Glutamatergic neuron (in vitro differentiated cells): Measurements from ENCODE around the gene VSIG10L2. TPM values are rescaled to one million over a fixed set of nuclear protein-coding genes. Genes with fewer than 3 reads are reported as not detected.

ENCODE experiments used
- DNase-seq: peaks from one replicate; pipeline ENCODE4 v3.0.0; 2022
- H3K27ac Mint-ChIP-seq: one replicate; pipeline ENCODE4 v1.8.0; 2020; ENCODE audit warnings: mild to moderate bottlenecking, mixed read lengths, inconsistent platforms; ENCODE audit not compliant: unreplicated experiment
- H3K27me3 Mint-ChIP-seq: one replicate; pipeline ENCODE4 v1.8.0; 2020; ENCODE audit warnings: mild to moderate bottlenecking, moderate library complexity, mixed read lengths, inconsistent platforms; ENCODE audit not compliant: unreplicated experiment
- H3K36me3 Mint-ChIP-seq: one replicate; pipeline ENCODE4 v1.8.0; 2020; ENCODE audit warnings: mild to moderate bottlenecking, mixed read lengths, inconsistent platforms; ENCODE audit not compliant: unreplicated experiment
- H3K4me1 Mint-ChIP-seq: one replicate; pipeline ENCODE4 v1.8.0; 2020; ENCODE audit warnings: mild to moderate bottlenecking, low read depth, mixed read lengths, inconsistent platforms; ENCODE audit not compliant: unreplicated experiment
- H3K4me3 Mint-ChIP-seq: one replicate; pipeline ENCODE4 v1.8.0; 2020; ENCODE audit warnings: mild to moderate bottlenecking, mixed read lengths, inconsistent platforms; ENCODE audit not compliant: unreplicated experiment
- H3K9me3 Mint-ChIP-seq: one replicate; pipeline ENCODE4 v1.8.0; 2020; ENCODE audit warnings: mild to moderate bottlenecking, moderate library complexity, mixed read lengths, inconsistent platforms; ENCODE audit not compliant: unreplicated experiment
- CTCF ChIP-seq: fragments of 200-600 bp; sonication (generic); IDR thresholded peaks from one replicate; pipeline ENCODE4 v1.5.0; 2021; ENCODE audit not compliant: partially characterized antibody, unreplicated experiment
- total RNA-seq: library from RNA; stranded (reverse); fragmentation: NEBNext Ultra II Directional; extraction: Animal tissue kit (Norgen Biotek cat#: 25700); gene quantifications from one replicate; pipeline ENCODE4 v1.2.1, GENCODE V29; 2021; ENCODE audit not compliant: unreplicated experiment

The VSIG10L2 gene
- total RNA-seq, 1 donor from 2014 or later = not detected

GRCh38 chr11:125950696-125951651, 5.1 kb downstream of the VSIG10L2 start:
- no peak for TF ChIP-seq CTCF
- Mint-ChIP-seq H3K9me3 (peaks cover 10% of the 10 kb centered on the region), H3K4me3 (peak overlapping the region; percentile 45), H3K27ac (peak overlapping the region; percentile 13), H3K36me3 (peaks cover 4% of the 10 kb centered on the region), H3K27me3 (peaks cover 10% of the 10 kb centered on the region), H3K4me1 (peaks cover 5% of the 10 kb centered on the region)
- no peak for DNase-seq

GRCh38 chr11:125951731-125952130, 5.9 kb downstream of the VSIG10L2 start:
- Mint-ChIP-seq H3K27ac (peak overlapping the region; percentile 13), H3K9me3 (peaks cover 10% of the 10 kb centered on the region), H3K4me1 (peaks cover 6% of the 10 kb centered on the region), H3K4me3 (no peak overlapping the region), H3K36me3 (peaks cover 8% of the 10 kb centered on the region), H3K27me3 (peaks cover 10% of the 10 kb centered on the region)
- no peak for DNase-seq
- no peak for TF ChIP-seq CTCF

GRCh38 chr11:125952559-125952958, 6.7 kb downstream of the VSIG10L2 start:
- Mint-ChIP-seq H3K9me3 (peaks cover 10% of the 10 kb centered on the region), H3K27me3 (peaks cover 10% of the 10 kb centered on the region), H3K4me3 (no peak overlapping the region), H3K4me1 (peaks cover 6% of the 10 kb centered on the region), H3K27ac (no peak overlapping the region), H3K36me3 (peaks cover 11% of the 10 kb centered on the region)
- no peak for TF ChIP-seq CTCF
- no peak for DNase-seq

- no peak overlapping the region for H3K4me3 Mint-ChIP-seq
- H3K27ac Mint-ChIP-seq = no peak overlapping the region
- peaks cover 10% of the 10 kb centered on the region for H3K9me3 Mint-ChIP-seq
- TF ChIP-seq CTCF = no peak
- DNase-seq = no peak
- H3K4me1 Mint-ChIP-seq = peaks cover 6% of the 10 kb centered on the region
- H3K36me3 Mint-ChIP-seq = peaks cover 14% of the 10 kb centered on the region
- H3K27me3 Mint-ChIP-seq = peaks cover 10% of the 10 kb centered on the region
Observed at GRCh38 chr11:125952973-125953372, 7.1 kb downstream of the VSIG10L2 start.

GRCh38 chr11:125953401-125953935, 7.6 kb downstream of the VSIG10L2 start:
- Mint-ChIP-seq H3K4me3 (no peak overlapping the region), H3K27ac (no peak overlapping the region), H3K36me3 (peaks cover 14% of the 10 kb centered on the region), H3K9me3 (peaks cover 10% of the 10 kb centered on the region), H3K4me1 (peaks cover 6% of the 10 kb centered on the region), H3K27me3 (peaks cover 10% of the 10 kb centered on the region)
- no peak for TF ChIP-seq CTCF
- no peak for DNase-seq
